DMS153 treated with DMSO at 0.1 percent for 48 hours (cell line): ENCODE data around the gene SOX11.
A peak's percentile ranks its signal among the peaks of the same experiment; 100 is the strongest.
"Not testable (repeated sequence)": the region's sequence is repeated elsewhere in the genome, so short reads cannot be mapped to it uniquely, and the experiment has no call there.

Source experiments
- DNase-seq: peaks from one replicate; lab custom pipeline; 2025; ENCODE audit not compliant: unreplicated experiment; lab: John Stamatoyannopoulos, UW

The SOX11 gene

GRCh38 chr2:5691985-5692529 lies at the start of gene SOX11:
Gene SOX11 (plus strand): TSS chr2:5692384. CDS start chr2:5692722, 338 bp downstream.
- peak; percentile 91 for DNase-seq

DNA sequence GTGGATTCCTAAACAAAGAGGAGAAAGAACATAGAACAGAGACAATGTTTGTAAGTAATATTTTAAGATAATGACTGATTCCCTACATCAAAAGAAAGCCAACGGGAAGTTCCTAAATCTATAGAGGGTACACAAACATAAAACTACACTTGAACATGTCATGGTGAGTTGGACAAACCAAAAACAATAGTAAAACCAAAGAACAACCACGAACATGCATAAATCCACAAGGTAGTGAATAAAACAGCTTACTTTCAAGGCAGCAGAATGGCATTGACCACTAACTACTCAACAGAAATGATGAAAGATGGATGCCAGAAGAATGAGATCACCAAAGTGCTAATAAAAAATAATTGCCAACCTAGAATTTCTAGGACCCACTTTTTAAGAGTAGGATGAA lies 39.5 kb upstream of the SOX11 start:
- DNase-seq: not testable (repeated sequence)

- not testable (repeated sequence) for DNase-seq
These were observed 38.4 kb upstream of the SOX11 start for GRCh38 chr2:5653756-5654155.

GRCh38 chr2:5657231-5657630 lies 35.0 kb upstream of the SOX11 start:
- DNase-seq: no peak

DNA sequence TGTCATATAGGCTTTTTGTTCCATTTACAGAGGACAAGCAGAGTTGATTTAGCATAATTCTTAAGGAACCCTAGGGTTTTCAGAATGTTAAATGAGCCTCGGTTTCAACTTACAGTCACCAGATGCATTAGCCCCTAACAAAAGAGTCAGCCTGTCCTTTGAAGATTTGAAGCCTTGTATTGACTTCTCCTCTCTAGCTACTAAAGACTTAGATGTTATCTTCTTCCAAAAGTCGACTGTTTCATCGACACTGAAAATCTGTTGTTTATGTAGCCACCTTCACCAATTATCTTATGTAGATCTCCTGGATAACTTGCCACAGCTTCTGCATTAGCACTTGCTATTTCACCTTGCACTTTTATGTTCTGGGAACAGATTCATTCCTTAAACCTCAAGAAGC lies 31.6 kb upstream of the SOX11 start:
- no peak for DNase-seq

DNA sequence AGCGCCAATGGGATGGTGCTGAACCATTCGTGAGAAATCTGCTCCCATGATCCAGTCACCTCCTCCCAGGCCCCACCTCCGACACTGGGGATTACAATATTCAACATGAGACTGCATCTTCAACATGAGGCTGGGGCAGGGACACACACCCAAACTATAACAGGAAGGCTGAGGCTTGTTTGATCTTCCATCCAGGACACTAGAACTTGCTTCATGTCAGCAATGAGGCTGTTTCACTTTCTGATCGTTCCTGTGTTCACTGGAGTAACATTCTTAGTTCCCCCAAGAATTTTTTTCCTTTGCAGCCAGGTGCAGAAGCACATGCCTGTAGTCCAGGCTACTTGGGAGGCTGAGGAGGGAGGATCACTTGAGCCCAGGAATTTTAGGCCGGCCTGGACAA lies 30.8 kb upstream of the SOX11 start:
- no peak for DNase-seq

- peak; percentile 41 for DNase-seq
These were observed 27.9 kb upstream of the SOX11 start for GRCh38 chr2:5664278-5664681.

- no peak for DNase-seq
These were observed 27.1 kb upstream of the SOX11 start for GRCh38 chr2:5665066-5665465.

DNA sequence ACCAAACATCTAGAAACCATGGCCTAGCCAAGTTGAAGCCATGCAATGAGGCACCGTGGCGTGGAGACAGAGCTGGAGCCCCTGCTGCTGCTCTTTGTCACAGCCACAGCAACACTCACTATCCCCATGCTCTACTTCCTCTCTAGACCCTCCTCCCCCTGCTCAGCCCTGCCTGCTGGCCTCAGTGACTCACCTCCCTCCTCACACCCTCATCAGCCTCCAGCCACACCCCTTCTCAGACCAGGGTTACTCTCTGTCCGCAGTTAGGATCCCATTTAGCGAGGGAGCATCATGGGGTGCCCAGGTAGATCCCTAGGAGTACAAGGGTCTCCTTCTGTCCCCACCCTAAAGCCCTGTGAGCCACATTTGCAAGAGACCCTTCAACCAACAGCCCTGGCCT lies 25.4 kb upstream of the SOX11 start:
- DNase-seq: no peak

DNA sequence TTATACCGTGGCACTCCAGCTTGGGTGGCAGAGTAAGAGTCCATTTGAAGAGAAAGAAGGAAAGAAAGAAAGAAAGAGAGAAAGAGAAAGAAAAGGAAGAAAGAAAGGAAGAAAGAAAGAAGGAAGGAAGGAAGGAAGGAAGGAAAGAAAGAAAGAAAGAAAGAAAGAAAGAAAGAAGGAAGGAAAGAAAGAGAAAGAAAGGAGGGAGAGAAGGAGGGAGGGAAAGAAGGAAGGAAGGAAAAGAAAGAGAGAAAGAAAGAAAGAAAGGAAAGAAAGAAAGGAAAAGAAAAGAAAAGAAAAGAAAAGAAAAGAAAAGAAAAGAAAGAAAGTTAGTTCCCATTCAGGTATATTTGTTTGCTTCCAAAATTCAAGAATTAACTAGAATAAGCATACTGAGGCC lies 24.5 kb upstream of the SOX11 start:
- not testable (repeated sequence) for DNase-seq

GRCh38 chr2:5668682-5669250 lies 23.4 kb upstream of the SOX11 start:
- DNase-seq: no peak

- no peak for DNase-seq
These were observed 19.4 kb upstream of the SOX11 start for GRCh38 chr2:5672749-5673144.

- DNase-seq: no peak
These were observed 18.8 kb upstream of the SOX11 start for GRCh38 chr2:5673145-5674025.

GRCh38 chr2:5674026-5674340 lies 18.2 kb upstream of the SOX11 start:
- DNase-seq: no peak

GRCh38 chr2:5677133-5677532 lies 15.1 kb upstream of the SOX11 start:
- no peak for DNase-seq

DNA sequence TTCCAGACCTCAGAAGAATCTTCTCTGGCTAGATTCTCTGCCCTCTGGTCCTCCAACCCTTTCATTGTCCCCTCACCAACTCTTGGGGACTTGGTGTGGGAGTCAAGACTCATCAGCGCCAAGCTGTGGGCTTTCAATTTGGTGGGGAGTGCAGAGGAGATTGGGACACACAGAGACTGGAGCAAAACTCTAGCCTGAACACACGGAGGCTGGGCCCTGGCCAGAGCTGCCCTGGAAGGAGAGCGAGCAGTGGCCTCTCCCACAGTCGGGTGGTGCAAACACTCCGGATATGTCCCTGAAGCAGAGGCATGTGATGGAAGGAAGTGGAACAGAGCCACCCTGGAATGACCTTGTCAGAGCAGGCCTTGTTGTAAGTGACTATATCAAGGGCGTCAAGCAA lies 8.7 kb upstream of the SOX11 start:
- DNase-seq: no peak

DNA sequence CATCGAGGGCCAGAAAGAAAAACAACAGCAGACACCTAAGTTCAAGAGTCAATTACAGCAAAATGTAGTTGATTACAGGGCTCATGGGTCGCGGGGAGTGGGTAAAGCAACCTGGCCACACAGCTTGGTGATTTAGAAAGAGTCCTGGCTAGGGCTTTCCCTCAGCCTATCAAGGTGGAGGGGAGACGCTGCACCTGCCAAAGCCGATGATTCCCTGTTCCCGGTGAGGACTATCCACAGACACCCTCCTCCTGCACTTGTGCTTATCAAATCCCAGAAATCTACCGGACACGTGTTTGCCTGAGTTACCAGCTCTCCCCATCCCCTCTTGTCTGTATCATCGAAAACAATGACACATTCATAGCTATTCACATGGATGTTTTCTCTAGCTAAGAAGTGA lies 7.0 kb upstream of the SOX11 start:
- no peak for DNase-seq

DNA sequence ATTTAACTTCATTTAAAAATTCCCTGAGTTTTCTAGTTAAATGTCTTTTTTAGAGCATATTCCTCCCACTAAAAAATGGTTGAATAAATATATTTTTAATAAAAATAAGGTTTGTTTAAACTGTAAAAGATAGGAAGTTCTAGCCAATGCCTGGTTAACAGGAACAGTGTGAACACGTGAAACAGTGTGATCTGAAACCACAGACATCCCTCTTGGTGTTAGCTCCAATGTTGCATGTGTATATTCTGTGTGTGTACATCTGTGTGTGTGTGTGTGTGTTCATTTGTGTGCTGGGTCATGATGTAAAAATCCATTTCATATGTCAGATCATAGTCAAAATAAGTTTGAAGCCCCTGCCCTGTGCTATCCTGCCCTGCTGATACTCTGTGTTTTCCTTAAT lies 6.1 kb upstream of the SOX11 start:
- DNase-seq: no peak

GRCh38 chr2:5686536-5686935 lies 5.6 kb upstream of the SOX11 start:
- no peak for DNase-seq

- DNase-seq: no peak
These were observed 2.4 kb upstream of the SOX11 start for GRCh38 chr2:5689750-5690149.

GRCh38 chr2:5690286-5690685 lies 1.9 kb upstream of the SOX11 start:
- no peak for DNase-seq

- DNase-seq: no peak
These were observed 1.4 kb upstream of the SOX11 start for GRCh38 chr2:5690718-5691220.
